Ascending aorta (tissue), 2 donors: ENCODE data around the gene ATF3. TPM values are rescaled to one million over a fixed set of nuclear protein-coding genes. Genes with fewer than 3 reads are reported as not detected.

ENCODE experiments used
- DNase-seq, 2 donors: peaks; one replicate each; pipeline ENCODE4 v3.0.0-alpha.2; 2019; ENCODE audit warnings: low spot score in 2 of 2
- H3K27ac ChIP-seq, 2 donors: fragments of 200-600 bp; sonication (generic); one replicate each; pipeline ENCODE4 v1.5.1; 2016 to 2017; ENCODE audit warnings: mild to moderate bottlenecking in 1 of 2
- H3K27me3 ChIP-seq: fragments of 200-600 bp; sonication (generic); one replicate; pipeline ENCODE4 v1.5.1; 2017
- H3K36me3 ChIP-seq, 2 donors: fragments of 200-600 bp; sonication (generic); one replicate each; pipeline ENCODE4 v1.5.1; 2016
- H3K4me1 ChIP-seq, 2 donors: fragments of 200-600 bp; sonication (generic); one replicate each; pipeline ENCODE4 v1.5.1; 2016 to 2017; ENCODE audit warnings: mild to moderate bottlenecking in 1 of 2
- H3K4me3 ChIP-seq, 2 donors: fragments of 200-600 bp; sonication (generic); one replicate each; pipeline ENCODE4 v1.5.1; 2016 to 2017; ENCODE audit warnings: mild to moderate bottlenecking in 1 of 2
- H3K9me3 ChIP-seq, 2 donors: fragments of 200-600 bp; sonication (generic); one replicate each; pipeline ENCODE4 v1.5.1; 2016
- CTCF ChIP-seq, 3 experiments: fragments of 200-600 bp in 2 of 3; fragments of 450-650 bp in 1 of 3; sonication (generic) in 2 of 3; IDR thresholded peaks; one replicate each; pipeline ENCODE4 v1.5.1; 2016 to 2019; ENCODE audit warnings: antibody characterized with exemption in 3 of 3, mild to moderate bottlenecking in 1 of 3, moderate library complexity in 1 of 3
- intact Hi-C: fragments of 100-400 bp; cut with DNase I; formaldehyde crosslinking; loops from one replicate; pipeline ENCODE4 v1.15.1; 2023
- total RNA-seq: library from RNA; depleted of rRNA; stranded (reverse); fragments of >200 nt; gene quantifications from one replicate; pipeline ENCODE4 v1.1.0, GENCODE V29; 2016

Gene ATF3
- total RNA-seq, 1 donor from 2014 or later = 79.1 TPM

GRCh38 chr1:212607206-212607912 is 1.2 kb upstream of the ATF3 start:
- no peaks in the 10 kb centered on the region for H3K36me3 ChIP-seq
- TF ChIP-seq CTCF (IDR thresholded peaks at IDR 0.05) = no peak
- no peaks in the 10 kb centered on the region for H3K9me3 ChIP-seq
- peak overlapping the region; percentile 85 to 88 for H3K27ac ChIP-seq
- peak in 1 of 2 donors; percentile 81 for DNase-seq
- intact Hi-C loops = no loop called here
- H3K4me3 ChIP-seq = peak overlapping the region; percentile 64 to 78
- peaks cover 0 to 25% of the 10 kb centered on the region in 2 donors for H3K4me1 ChIP-seq
- no peaks in the 10 kb centered on the region for H3K27me3 ChIP-seq

- intact Hi-C loops = loop anchor here (1.0 to 2.0 kb wide), 5 partner anchors 50 to 573 kb away; partner anchors contain the start of genes DTL, INTS7 and PPP2R5A
- Histone ChIP-seq H3K9me3 (no peaks in the 10 kb centered on the region), H3K36me3 (no peaks in the 10 kb centered on the region), H3K4me3 (peak overlapping the region; percentile 64 to 78), H3K27me3 (no peaks in the 10 kb centered on the region), H3K27ac (peak overlapping the region; percentile 85 to 88), H3K4me1 (peaks cover 0 to 25% of the 10 kb centered on the region in 2 donors)
- TF ChIP-seq CTCF (IDR thresholded peaks at IDR 0.05) = no peak
- DNase-seq = no peak
Observed at GRCh38 chr1:212607913-212608391, 609 bp upstream of the ATF3 start.

GRCh38 chr1:212608959-212609700 is 569 bp downstream of the ATF3 start:
- peaks cover 0 to 25% of the 10 kb centered on the region in 2 donors for H3K4me1 ChIP-seq
- peak in 2 of 3 experiments; percentile 42 to 49 for TF ChIP-seq CTCF (IDR thresholded peaks at IDR 0.05)
- H3K27me3 ChIP-seq = no peaks in the 10 kb centered on the region
- intact Hi-C loops = loop anchor here (1.0 to 2.0 kb wide), 5 partner anchors 51 to 574 kb away; partner anchors contain the start of genes DTL, INTS7 and PPP2R5A
- DNase-seq = peak in 1 of 2 donors; percentile 78
- no peaks in the 10 kb centered on the region for H3K9me3 ChIP-seq
- H3K36me3 ChIP-seq = no peaks in the 10 kb centered on the region
- H3K27ac ChIP-seq = peak overlapping the region; percentile 96 to 99
- H3K4me3 ChIP-seq = peak overlapping the region; percentile 64 to 78

GRCh38 chr1:212609701-212610574 is 1.4 kb downstream of the ATF3 start:
- intact Hi-C loops = loop anchor here (2.0 kb wide), 1 partner anchor 91 kb away; no protein-coding TSS in a partner anchor
- no peak for DNase-seq
- Histone ChIP-seq H3K27ac (peak overlapping the region; percentile 96 to 99), H3K36me3 (peaks cover 2% of the 10 kb centered on the region in 2 donors), H3K27me3 (no peaks in the 10 kb centered on the region), H3K4me3 (peak overlapping the region; percentile 64 to 78), H3K4me1 (peaks cover 0 to 25% of the 10 kb centered on the region in 2 donors), H3K9me3 (no peaks in the 10 kb centered on the region)
- TF ChIP-seq CTCF (IDR thresholded peaks at IDR 0.05) = no peak

GRCh38 chr1:212610575-212610967 is 2.0 kb downstream of the ATF3 start:
- DNase-seq = no peak
- H3K4me1 ChIP-seq = peaks cover 0 to 25% of the 10 kb centered on the region in 2 donors
- H3K27me3 ChIP-seq = no peaks in the 10 kb centered on the region
- H3K36me3 ChIP-seq = peaks cover 9% of the 10 kb centered on the region in 2 donors
- no peak overlapping the region for H3K27ac ChIP-seq
- TF ChIP-seq CTCF (IDR thresholded peaks at IDR 0.05) = no peak
- intact Hi-C loops = no loop called here
- no peaks in the 10 kb centered on the region for H3K9me3 ChIP-seq
- peak overlapping the region; percentile 64 to 78 for H3K4me3 ChIP-seq
